ENCODE measurements around the gene KRT1.

KRT1 gene

DNA sequence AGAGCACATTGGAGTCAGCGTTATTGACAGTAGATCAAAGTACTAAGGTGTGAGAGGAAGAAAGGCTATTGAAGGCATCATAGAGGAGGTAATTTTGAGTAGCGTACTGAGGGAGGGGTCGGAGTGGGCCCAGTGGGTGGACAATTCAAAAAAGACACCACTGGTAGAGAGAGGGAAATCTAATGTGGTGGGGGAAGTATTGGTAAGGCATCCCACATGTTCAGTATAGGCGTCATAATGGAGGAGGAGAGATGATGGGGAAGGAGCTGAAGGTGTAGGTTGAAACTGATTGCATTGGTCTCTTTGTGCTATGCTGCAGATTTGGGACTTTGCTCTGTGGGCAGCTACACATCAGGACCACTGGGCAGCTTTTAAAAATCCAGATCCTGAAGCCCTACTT is 46.8 kb upstream of the KRT1 start:
- no peak overlapping the region for H3K4me3 ChIP-seq (replicated peaks; ENCODE audit: insufficient read depth, low read length)
- TF ChIP-seq, protein P1, sequence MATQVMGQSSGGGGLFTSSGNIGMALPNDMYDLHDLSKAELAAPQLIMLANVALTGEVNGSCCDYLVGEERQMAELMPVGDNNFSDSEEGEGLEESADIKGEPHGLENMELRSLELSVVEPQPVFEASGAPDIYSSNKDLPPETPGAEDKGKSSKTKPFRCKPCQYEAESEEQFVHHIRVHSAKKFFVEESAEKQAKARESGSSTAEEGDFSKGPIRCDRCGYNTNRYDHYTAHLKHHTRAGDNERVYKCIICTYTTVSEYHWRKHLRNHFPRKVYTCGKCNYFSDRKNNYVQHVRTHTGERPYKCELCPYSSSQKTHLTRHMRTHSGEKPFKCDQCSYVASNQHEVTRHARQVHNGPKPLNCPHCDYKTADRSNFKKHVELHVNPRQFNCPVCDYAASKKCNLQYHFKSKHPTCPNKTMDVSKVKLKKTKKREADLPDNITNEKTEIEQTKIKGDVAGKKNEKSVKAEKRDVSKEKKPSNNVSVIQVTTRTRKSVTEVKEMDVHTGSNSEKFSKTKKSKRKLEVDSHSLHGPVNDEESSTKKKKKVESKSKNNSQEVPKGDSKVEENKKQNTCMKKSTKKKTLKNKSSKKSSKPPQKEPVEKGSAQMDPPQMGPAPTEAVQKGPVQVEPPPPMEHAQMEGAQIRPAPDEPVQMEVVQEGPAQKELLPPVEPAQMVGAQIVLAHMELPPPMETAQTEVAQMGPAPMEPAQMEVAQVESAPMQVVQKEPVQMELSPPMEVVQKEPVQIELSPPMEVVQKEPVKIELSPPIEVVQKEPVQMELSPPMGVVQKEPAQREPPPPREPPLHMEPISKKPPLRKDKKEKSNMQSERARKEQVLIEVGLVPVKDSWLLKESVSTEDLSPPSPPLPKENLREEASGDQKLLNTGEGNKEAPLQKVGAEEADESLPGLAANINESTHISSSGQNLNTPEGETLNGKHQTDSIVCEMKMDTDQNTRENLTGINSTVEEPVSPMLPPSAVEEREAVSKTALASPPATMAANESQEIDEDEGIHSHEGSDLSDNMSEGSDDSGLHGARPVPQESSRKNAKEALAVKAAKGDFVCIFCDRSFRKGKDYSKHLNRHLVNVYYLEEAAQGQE (IDR thresholded peaks at IDR 0.05; ENCODE audit: insufficient replicate concordance, low read depth) = no peak
- no peak for TF ChIP-seq GABPA (IDR thresholded peaks at IDR 0.05; ENCODE audit: low read depth)
- no peak for TF ChIP-seq SPI1 (IDR thresholded peaks at IDR 0.05; ENCODE audit: borderline replicate concordance, low read depth)
- TF ChIP-seq POLR2AphosphoS5 (IDR thresholded peaks at IDR 0.05; ENCODE audit: low read depth) = no peak
- TF ChIP-seq, protein P2, sequence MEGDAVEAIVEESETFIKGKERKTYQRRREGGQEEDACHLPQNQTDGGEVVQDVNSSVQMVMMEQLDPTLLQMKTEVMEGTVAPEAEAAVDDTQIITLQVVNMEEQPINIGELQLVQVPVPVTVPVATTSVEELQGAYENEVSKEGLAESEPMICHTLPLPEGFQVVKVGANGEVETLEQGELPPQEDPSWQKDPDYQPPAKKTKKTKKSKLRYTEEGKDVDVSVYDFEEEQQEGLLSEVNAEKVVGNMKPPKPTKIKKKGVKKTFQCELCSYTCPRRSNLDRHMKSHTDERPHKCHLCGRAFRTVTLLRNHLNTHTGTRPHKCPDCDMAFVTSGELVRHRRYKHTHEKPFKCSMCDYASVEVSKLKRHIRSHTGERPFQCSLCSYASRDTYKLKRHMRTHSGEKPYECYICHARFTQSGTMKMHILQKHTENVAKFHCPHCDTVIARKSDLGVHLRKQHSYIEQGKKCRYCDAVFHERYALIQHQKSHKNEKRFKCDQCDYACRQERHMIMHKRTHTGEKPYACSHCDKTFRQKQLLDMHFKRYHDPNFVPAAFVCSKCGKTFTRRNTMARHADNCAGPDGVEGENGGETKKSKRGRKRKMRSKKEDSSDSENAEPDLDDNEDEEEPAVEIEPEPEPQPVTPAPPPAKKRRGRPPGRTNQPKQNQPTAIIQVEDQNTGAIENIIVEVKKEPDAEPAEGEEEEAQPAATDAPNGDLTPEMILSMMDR (IDR thresholded peaks at IDR 0.05; ENCODE audit: insufficient read depth, low read length) = no peak
- no peaks in the 10 kb centered on the region for H3K27me3 ChIP-seq (ENCODE audit: insufficient read depth, poor library complexity, severe bottlenecking)
- DNase-seq (ENCODE audit: low read depth in 1 of 2, low spot score in 1 of 2) = no peak
- no peak overlapping the region for H3K27ac ChIP-seq (replicated peaks)

DNA sequence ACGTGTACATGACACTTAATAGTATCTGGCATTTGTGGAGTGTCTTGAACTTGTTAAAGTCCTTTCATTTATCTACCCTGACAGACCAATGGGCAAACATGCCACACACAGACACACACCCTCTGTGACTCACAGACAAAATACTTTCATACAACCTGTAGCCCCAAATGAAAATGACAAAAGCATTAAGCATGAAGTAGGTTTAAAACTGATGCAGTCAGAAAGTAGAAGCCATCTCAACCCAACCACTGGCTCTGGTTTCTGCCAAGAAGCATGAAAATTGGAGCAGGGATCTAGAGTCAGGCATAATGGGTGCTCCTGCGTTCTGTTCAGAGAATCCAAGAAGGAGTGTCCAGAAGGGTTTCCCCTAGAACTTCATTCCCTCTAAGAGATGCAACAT is 46.2 kb upstream of the KRT1 start:
- Histone ChIP-seq H3K4me3 (replicated peaks; ENCODE audit: insufficient read depth, low read length) (no peak overlapping the region), H3K27me3 (ENCODE audit: insufficient read depth, poor library complexity, severe bottlenecking) (no peaks in the 10 kb centered on the region), H3K27ac (replicated peaks) (no peak overlapping the region)
- DNase-seq (ENCODE audit: low read depth in 1 of 2, low spot score in 1 of 2) = no peak
- TF ChIP-seq POLR2AphosphoS5 (IDR thresholded peaks at IDR 0.05; ENCODE audit: low read depth) (no peak), GABPA (IDR thresholded peaks at IDR 0.05; ENCODE audit: low read depth) (no peak), SPI1 (IDR thresholded peaks at IDR 0.05; ENCODE audit: borderline replicate concordance, low read depth) (no peak)
- TF ChIP-seq, protein P1 (IDR thresholded peaks at IDR 0.05; ENCODE audit: insufficient replicate concordance, low read depth) = no peak
- TF ChIP-seq, protein P2 (IDR thresholded peaks at IDR 0.05; ENCODE audit: insufficient read depth, low read length) = no peak

DNA sequence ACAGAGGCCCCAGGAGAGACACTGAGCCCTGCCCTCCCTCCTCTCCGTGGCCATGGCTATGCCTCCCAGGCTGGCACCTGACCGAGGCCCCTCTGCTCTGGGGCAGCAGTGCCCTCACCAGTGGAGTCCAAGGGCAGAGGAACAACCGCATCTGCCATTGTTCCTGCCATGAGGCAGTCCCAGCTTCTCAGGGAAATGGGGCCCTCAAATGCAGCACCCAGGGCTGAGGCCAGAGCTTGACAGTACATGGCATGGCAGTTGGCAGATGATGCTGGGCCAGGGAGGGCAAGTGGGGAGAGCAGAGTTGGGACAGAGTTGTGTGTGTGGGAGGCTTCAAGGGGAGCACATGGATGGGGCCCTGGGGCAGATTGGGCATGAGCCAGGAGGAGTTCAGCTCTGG is 44.2 kb upstream of the KRT1 start:
- H3K4me3 ChIP-seq (replicated peaks; ENCODE audit: insufficient read depth, low read length) = no peak overlapping the region
- DNase-seq (ENCODE audit: low read depth in 1 of 2, low spot score in 1 of 2) = no peak
- H3K27ac ChIP-seq (replicated peaks) = no peak overlapping the region
- no peaks in the 10 kb centered on the region for H3K27me3 ChIP-seq (ENCODE audit: insufficient read depth, poor library complexity, severe bottlenecking)
- TF ChIP-seq GABPA (IDR thresholded peaks at IDR 0.05; ENCODE audit: low read depth) = no peak
- no peak for TF ChIP-seq POLR2AphosphoS5 (IDR thresholded peaks at IDR 0.05; ENCODE audit: low read depth)
- TF ChIP-seq, protein P2 (IDR thresholded peaks at IDR 0.05; ENCODE audit: insufficient read depth, low read length) = no peak
- TF ChIP-seq, protein P1 (IDR thresholded peaks at IDR 0.05; ENCODE audit: insufficient replicate concordance, low read depth) = no peak
- TF ChIP-seq SPI1 (IDR thresholded peaks at IDR 0.05; ENCODE audit: borderline replicate concordance, low read depth) = no peak

Data from HL-60 (cell line).